ENCODE measurements around the gene CARS2. TPM values are rescaled to one million over a fixed set of nuclear protein-coding genes. Genes with fewer than 3 reads are reported as not detected.

CARS2 gene
- total RNA-seq, 3 donors from 2014 or later, result 39.8 to 71.4 (median 56.4) TPM

DNA sequence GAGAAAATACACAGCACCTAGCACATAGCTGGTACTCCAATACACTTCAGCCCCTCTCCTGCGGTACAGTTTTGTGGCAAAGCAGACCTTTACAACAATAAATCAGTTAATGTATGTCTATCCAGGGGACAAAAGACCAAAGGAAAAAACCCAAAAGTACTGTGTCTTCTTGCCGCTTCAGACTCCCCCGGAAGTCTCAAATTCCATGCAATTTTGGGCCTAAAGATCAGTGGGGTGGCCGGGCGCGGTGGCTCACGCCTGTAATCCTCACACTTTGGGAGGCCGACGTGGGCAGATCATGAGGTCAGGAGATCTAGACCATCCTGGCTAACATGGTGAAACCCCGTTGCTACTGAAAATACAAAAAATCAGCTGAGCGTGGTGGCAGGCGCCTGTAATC, 16.2 kb downstream of the CARS2 start:
- Histone ChIP-seq H3K9me3 (no peaks in the 10 kb centered on the region), H3K4me3 (no peak overlapping the region), H3K36me3 (ENCODE audit: low read depth) (no peaks in the 10 kb centered on the region), H3K4me1 (ENCODE audit: low read depth) (no peaks in the 10 kb centered on the region)
- ATAC-seq, result no peak
- intact Hi-C loops (cut with DNase I, micrococcal nuclease), result no loop called here
- TF ChIP-seq, protein P1, sequence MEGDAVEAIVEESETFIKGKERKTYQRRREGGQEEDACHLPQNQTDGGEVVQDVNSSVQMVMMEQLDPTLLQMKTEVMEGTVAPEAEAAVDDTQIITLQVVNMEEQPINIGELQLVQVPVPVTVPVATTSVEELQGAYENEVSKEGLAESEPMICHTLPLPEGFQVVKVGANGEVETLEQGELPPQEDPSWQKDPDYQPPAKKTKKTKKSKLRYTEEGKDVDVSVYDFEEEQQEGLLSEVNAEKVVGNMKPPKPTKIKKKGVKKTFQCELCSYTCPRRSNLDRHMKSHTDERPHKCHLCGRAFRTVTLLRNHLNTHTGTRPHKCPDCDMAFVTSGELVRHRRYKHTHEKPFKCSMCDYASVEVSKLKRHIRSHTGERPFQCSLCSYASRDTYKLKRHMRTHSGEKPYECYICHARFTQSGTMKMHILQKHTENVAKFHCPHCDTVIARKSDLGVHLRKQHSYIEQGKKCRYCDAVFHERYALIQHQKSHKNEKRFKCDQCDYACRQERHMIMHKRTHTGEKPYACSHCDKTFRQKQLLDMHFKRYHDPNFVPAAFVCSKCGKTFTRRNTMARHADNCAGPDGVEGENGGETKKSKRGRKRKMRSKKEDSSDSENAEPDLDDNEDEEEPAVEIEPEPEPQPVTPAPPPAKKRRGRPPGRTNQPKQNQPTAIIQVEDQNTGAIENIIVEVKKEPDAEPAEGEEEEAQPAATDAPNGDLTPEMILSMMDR (IDR thresholded peaks at IDR 0.05), result no peak
- no peak for DNase-seq

DNA sequence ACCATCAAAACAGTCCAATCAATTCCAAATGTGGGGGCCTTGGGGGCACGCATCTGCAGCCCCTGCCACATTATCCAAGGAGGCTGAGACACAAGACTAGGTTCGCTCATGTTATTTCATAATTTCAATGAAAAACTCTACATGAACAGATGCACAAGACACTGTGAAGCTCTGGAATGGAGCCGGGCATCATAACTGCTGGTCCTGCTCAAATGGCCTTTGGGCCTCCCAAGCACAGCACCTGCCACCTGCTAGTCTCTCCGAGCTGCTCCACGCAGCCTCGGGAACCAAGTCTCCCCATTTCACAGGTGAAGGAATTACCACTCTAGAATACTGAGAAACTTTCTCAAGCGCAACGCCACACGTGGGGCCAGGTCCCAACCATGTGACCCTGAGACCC, 16.9 kb downstream of the CARS2 start:
- Histone ChIP-seq H3K4me1 (ENCODE audit: low read depth) (no peaks in the 10 kb centered on the region), H3K36me3 (ENCODE audit: low read depth) (no peaks in the 10 kb centered on the region), H3K9me3 (no peaks in the 10 kb centered on the region), H3K4me3 (no peak overlapping the region)
- ATAC-seq, result no peak
- TF ChIP-seq, protein P1 (IDR thresholded peaks at IDR 0.05), result no peak
- intact Hi-C loops (cut with DNase I, micrococcal nuclease), result no loop called here
- no peak for DNase-seq

DNA sequence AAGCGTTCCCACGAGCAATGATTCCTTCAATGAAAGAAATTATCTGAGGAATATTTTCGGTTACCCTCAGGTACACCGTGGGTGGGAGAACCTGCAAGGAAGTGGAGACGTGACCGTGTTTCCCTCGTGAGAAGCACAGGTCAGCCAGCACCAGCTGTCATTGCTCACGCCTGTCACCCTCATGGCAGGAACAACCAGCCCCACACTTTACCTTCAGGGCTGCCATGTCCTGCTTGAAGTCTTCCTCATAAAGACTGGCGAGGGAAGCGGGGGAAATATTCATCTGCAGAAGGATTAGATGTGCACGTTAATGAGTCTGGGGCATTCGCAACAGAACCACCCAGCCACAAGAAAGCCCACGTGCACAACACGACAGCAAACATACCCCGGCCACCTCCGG, 18.2 kb downstream of the CARS2 start:
- TF ChIP-seq, protein P1 (IDR thresholded peaks at IDR 0.05), result no peak

DNA sequence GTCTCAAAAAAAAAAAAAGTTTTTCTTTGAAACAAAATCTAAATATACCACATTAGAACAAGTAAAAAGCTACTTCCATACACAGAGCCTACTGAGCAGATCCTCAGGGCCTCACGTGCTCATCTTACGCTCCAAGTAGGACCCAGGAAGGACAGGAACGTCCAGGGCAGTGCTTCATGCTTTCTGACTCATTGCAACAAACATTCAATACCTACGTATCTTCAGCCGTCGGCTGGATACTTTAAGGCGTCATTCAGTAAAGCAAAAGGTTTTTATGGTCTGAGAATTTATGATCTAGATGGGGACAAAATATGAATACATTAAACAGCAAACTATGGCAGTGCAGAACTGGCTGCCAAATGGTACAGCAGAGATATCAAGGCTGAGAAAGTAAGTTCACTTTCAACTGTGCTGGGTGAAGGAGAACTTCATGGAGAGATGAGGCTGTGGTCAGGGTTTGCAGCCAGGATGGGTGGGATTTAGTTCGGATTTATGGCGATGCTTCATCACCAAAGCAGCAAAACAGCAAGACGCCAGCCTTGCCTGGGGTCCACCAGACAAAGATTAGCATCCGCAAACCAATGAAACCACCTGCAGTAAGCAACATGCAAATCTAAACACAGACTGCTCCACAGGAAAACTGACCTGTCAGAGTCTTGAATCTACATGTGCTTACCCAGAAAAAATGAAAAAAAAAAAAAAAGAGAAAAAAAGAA, 20.5 kb downstream of the CARS2 start:
- H3K36me3 ChIP-seq (ENCODE audit: low read depth), result no peaks in the 10 kb centered on the region
- no peaks in the 10 kb centered on the region for H3K9me3 ChIP-seq
- no peak for DNase-seq
- intact Hi-C loops (cut with DNase I, micrococcal nuclease), result no loop called here
- H3K4me3 ChIP-seq, result no peak overlapping the region
- H3K4me1 ChIP-seq (ENCODE audit: low read depth), result no peaks in the 10 kb centered on the region
- TF ChIP-seq, protein P1 (IDR thresholded peaks at IDR 0.05), result no peak
- ATAC-seq, result peak; percentile 82

More for the DNA sequence above, 18.2 kb downstream of the CARS2 start:
- intact Hi-C loops (cut with DNase I, micrococcal nuclease), result no loop called here
- no peak for ATAC-seq
- H3K4me3 ChIP-seq, result no peak overlapping the region
- H3K9me3 ChIP-seq, result no peaks in the 10 kb centered on the region
- no peaks in the 10 kb centered on the region for H3K36me3 ChIP-seq (ENCODE audit: low read depth)
- DNase-seq, result no peak
- H3K4me1 ChIP-seq (ENCODE audit: low read depth), result no peaks in the 10 kb centered on the region

DNA sequence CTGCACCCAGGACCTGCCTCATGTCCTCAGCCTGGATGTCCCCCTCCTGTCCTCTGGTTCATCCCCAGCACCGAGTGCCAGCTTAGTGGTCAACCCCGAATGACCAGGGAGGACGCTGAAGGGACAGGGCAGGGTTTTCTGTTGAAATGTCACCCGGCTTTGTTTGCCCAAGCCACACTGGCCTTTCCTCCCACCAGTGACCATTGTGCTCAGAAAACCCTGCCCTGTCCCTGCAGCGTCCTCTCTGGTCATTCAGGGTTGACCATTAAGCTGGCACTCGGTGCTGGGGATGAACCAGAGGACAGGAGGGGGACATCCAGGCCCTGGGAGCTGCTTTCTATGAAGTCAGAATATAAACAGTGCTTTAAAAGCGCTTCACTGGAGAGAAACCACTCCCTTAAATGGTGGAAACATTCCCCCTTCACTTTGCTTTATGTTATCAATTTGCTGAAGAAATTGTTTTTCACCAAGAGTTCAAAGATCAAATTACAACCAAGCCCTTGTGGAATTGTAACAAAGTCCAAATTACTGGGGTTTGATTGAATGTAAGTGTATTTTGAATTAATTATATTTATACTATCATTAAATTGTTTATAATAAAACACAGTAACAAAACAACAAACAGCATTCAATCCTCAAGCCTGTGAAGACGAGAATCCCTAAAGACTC, 21.4 kb downstream of the CARS2 start:
- Histone ChIP-seq H3K4me1 (ENCODE audit: low read depth) (no peaks in the 10 kb centered on the region), H3K4me3 (no peak overlapping the region), H3K9me3 (no peaks in the 10 kb centered on the region), H3K36me3 (ENCODE audit: low read depth) (no peaks in the 10 kb centered on the region)
- intact Hi-C loops (cut with DNase I, micrococcal nuclease), result no loop called here
- TF ChIP-seq, protein P1 (IDR thresholded peaks at IDR 0.05), result no peak
- no peak for ATAC-seq
- no peak for DNase-seq

Measured in mucosa of descending colon (tissue), 3 donors.